C4-2B (cell line): ENCODE measurements around the gene FAM43A.

Source experiments
- H3K27ac ChIP-seq: fragments of 450-650 bp; 2 replicates; pipeline ENCODE4 v1.5.1; 2017
- ZFX ChIP-seq: fragments of 450-650 bp; IDR thresholded peaks from 2 replicates; pipeline ENCODE4 v1.6.1; 2017
- TF ChIP-seq, protein P1 (sequence below): fragments of 450-650 bp; conservative IDR thresholded peaks from 2 replicates; pipeline ENCODE4 v1.5.1; 2017; ENCODE audit warnings: mild to moderate bottlenecking

The FAM43A gene

DNA sequence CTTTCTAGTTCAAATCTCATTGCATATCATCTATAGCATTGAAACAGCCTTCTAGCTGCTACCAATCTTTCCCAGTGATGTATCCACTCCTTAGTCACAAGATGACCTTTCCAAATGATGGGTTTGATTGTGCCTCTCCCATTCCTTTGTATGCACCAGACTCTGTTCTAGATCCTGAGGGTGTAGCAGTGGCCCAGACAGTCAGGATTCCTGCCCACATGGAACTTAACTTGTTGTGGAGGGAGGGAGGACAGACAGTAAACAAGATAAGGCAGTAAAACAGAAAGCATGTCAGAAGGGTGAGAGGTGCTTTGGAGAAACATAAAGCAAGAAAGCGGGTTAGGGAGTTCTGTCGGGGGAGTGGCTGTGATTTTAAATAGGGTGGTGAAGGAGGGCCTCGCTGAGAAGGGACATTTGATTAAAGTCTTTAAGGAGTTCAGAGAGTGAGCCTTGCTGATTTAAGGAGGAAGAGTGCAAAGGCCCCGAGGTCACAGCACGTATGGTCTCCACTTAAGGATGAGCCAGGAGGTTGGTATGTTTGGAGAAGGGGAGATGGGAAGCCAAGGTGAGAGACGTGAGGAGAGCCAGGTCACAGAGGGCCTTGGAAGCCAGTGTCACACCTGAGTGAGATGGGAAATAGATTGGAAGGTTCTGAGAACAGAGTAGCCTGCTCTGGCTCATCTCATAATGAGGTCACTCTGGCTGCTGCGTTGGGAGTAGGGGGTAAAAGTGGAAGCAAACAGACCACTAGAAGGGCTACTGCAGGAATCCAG, 38.3 kb downstream of the FAM43A start:
- no peak overlapping the region for H3K27ac ChIP-seq
- TF ChIP-seq, protein P1, sequence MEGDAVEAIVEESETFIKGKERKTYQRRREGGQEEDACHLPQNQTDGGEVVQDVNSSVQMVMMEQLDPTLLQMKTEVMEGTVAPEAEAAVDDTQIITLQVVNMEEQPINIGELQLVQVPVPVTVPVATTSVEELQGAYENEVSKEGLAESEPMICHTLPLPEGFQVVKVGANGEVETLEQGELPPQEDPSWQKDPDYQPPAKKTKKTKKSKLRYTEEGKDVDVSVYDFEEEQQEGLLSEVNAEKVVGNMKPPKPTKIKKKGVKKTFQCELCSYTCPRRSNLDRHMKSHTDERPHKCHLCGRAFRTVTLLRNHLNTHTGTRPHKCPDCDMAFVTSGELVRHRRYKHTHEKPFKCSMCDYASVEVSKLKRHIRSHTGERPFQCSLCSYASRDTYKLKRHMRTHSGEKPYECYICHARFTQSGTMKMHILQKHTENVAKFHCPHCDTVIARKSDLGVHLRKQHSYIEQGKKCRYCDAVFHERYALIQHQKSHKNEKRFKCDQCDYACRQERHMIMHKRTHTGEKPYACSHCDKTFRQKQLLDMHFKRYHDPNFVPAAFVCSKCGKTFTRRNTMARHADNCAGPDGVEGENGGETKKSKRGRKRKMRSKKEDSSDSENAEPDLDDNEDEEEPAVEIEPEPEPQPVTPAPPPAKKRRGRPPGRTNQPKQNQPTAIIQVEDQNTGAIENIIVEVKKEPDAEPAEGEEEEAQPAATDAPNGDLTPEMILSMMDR = no peak
- TF ChIP-seq ZFX = no peak

- TF ChIP-seq, protein P1 = no peak
- no peak for TF ChIP-seq ZFX
- H3K27ac ChIP-seq = no peak overlapping the region
Measured at GRCh38 chr3:194725346-194725745, 39.7 kb downstream of the FAM43A start.

GRCh38 chr3:194727435-194728128, 41.9 kb downstream of the FAM43A start:
- H3K27ac ChIP-seq = no peak overlapping the region
- TF ChIP-seq, protein P1 = no peak
- TF ChIP-seq ZFX = no peak

- no peak overlapping the region for H3K27ac ChIP-seq
- no peak for TF ChIP-seq ZFX
- TF ChIP-seq, protein P1 = no peak
Measured at GRCh38 chr3:194728986-194729385, 43.3 kb downstream of the FAM43A start.

- H3K27ac ChIP-seq = peak overlapping the region; percentile 52
- TF ChIP-seq, protein P1 = no peak
- TF ChIP-seq ZFX = no peak
Measured at GRCh38 chr3:194730365-194730764, 44.7 kb downstream of the FAM43A start.

- TF ChIP-seq, protein P1 = no peak
- no peak for TF ChIP-seq ZFX
- H3K27ac ChIP-seq = no peak overlapping the region
Measured at GRCh38 chr3:194731506-194732073, 45.9 kb downstream of the FAM43A start.

- no peak overlapping the region for H3K27ac ChIP-seq
- no peak for TF ChIP-seq ZFX
- TF ChIP-seq, protein P1 = no peak
Measured at GRCh38 chr3:194732617-194733016, 46.9 kb downstream of the FAM43A start.
